ENCODE measurements around the gene MTURN.

Gene MTURN

GRCh38 chr7:30136117-30136731 lies 1.4 kb downstream of the MTURN start:
- DNase-seq, result peak in 1 of 2 experiments; percentile 19

- no peak for DNase-seq
Observed at GRCh38 chr7:30136743-30137485, 2.1 kb downstream of the MTURN start.

- no peak for DNase-seq
Observed at GRCh38 chr7:30139836-30140384, 5.1 kb downstream of the MTURN start.

- no peak for DNase-seq
Observed at GRCh38 chr7:30140456-30140855, 5.7 kb downstream of the MTURN start.

- DNase-seq, result no peak
Observed at GRCh38 chr7:30142710-30143109, 7.9 kb downstream of the MTURN start.

GRCh38 chr7:30143748-30144251 lies 9.0 kb downstream of the MTURN start:
- DNase-seq, result peak; percentile 65 to 71

GRCh38 chr7:30144657-30145306 lies 10.0 kb downstream of the MTURN start:
- no peak for DNase-seq

- no peak for DNase-seq
Observed at GRCh38 chr7:30145426-30145970, 10.7 kb downstream of the MTURN start.

- peak; percentile 86 to 90 for DNase-seq
Observed at GRCh38 chr7:30146127-30146612, 11.4 kb downstream of the MTURN start.

- no peak for DNase-seq
Observed at GRCh38 chr7:30147223-30147622, 12.4 kb downstream of the MTURN start.

GRCh38 chr7:30147785-30148184 lies 13.0 kb downstream of the MTURN start:
- DNase-seq, result no peak

GRCh38 chr7:30148426-30148825 lies 13.6 kb downstream of the MTURN start:
- DNase-seq, result no peak

- no peak for DNase-seq
Observed at GRCh38 chr7:30148951-30149459, 14.2 kb downstream of the MTURN start.

- DNase-seq, result no peak
Observed at GRCh38 chr7:30149640-30150272, 15.0 kb downstream of the MTURN start.

- DNase-seq, result no peak
Observed at GRCh38 chr7:30150711-30151110, 15.9 kb downstream of the MTURN start.

- DNase-seq, result no peak
Observed at GRCh38 chr7:30154111-30154587, 19.4 kb downstream of the MTURN start.

- no peak for DNase-seq
Observed at GRCh38 chr7:30155481-30155880, 20.7 kb downstream of the MTURN start.

- DNase-seq, result no peak
Observed at GRCh38 chr7:30157204-30157603, 22.4 kb downstream of the MTURN start.

- DNase-seq, result no peak
Observed at GRCh38 chr7:30159163-30159562, 24.4 kb downstream of the MTURN start.

- peak; percentile 31 to 71 for DNase-seq
Observed at GRCh38 chr7:30159698-30160143, 24.9 kb downstream of the MTURN start.

GRCh38 chr7:30160329-30160728 lies 25.5 kb downstream of the MTURN start:
- no peak for DNase-seq

GRCh38 chr7:30162133-30162532 lies 27.3 kb downstream of the MTURN start:
- DNase-seq, result no peak

Measured in SHP77 (cell line).